K562 (cell line): Measurements from ENCODE around the gene SYNPO. TPM values are rescaled to one million over a fixed set of nuclear protein-coding genes. Genes with fewer than 3 reads are reported as not detected.

Source experiments
- ARID1B ChIP-seq: fragments of 450-650 bp; IDR thresholded peaks from 2 replicates; pipeline ENCODE4 v1.6.1; 2016; ENCODE audit warnings: antibody characterized with exemption, mild to moderate bottlenecking, inconsistent platforms
- ATF1 ChIP-seq, 2 experiments: fragments of 450-650 bp in 1 of 2; IDR thresholded peaks; 2 replicates each; pipeline ENCODE4 v1.6.1; 2016; ENCODE audit warnings: missing compliant biosample characterization in 1 of 2, missing genetic modification characterization in 1 of 2
- ATF7 ChIP-seq: fragments of 450-650 bp; IDR thresholded peaks from 2 replicates; pipeline ENCODE4 v1.7.1; 2014; ENCODE audit warnings: mild to moderate bottlenecking, moderate library complexity
- BHLHE40 ChIP-seq: IDR thresholded peaks from 2 replicates; pipeline ENCODE4 v1.6.1; 2011; ENCODE audit warnings: low read length, improper control_type of control experiment
- CREBBP ChIP-seq: IDR thresholded peaks from one replicate; pipeline ENCODE4 v1.6.1; 2012; ENCODE audit warnings: low read depth, mild to moderate bottlenecking, control low read depth, inconsistent platforms, low read length
- DDX20 ChIP-seq: fragments of 450-650 bp; IDR thresholded peaks from 2 replicates; pipeline ENCODE4 v1.6.1; 2016; ENCODE audit warnings: missing genetic modification characterization, low read depth, mild to moderate bottlenecking, missing compliant biosample characterization, moderate library complexity
- DMBX1 ChIP-seq: fragments of 250-450 bp; sonication (Bioruptor Pico); IDR thresholded peaks from 2 replicates; pipeline ENCODE4 v1.8.0; 2022; ENCODE audit warnings: inconsistent platforms, mild to moderate bottlenecking, moderate library complexity, borderline replicate concordance
- ETV1 ChIP-seq: fragments of 450-650 bp; conservative IDR thresholded peaks from 2 replicates; pipeline ENCODE4 v1.6.1; 2016; ENCODE audit warnings: missing genetic modification characterization, control low read depth, low read depth, missing compliant biosample characterization
- GABPA ChIP-seq: fragments of 200-800 bp; sonication (Bioruptor generic); conservative IDR thresholded peaks from 2 replicates; pipeline ENCODE4 v1.6.1; 2016; ENCODE audit warnings: low read depth, missing genetic modification characterization, missing compliant biosample characterization
- HIVEP1 ChIP-seq: fragments of 250-450 bp; sonication (Bioruptor Pico); IDR thresholded peaks from 2 replicates; pipeline ENCODE4 v1.4.0; 2020; ENCODE audit warnings: mild to moderate bottlenecking
- HSF4 ChIP-seq: fragments of 250-450 bp; sonication (Bioruptor Pico); IDR thresholded peaks from 2 replicates; pipeline ENCODE4 v2.1.2; 2022; ENCODE audit warnings: mild to moderate bottlenecking, moderate library complexity, borderline replicate concordance
- JUN ChIP-seq, 2 experiments: sonication (generic) in 1 of 2; formaldehyde crosslinking in 1 of 2; IDR thresholded peaks; 2 replicates each; pipeline versions ENCODE4 v1.6.1 to v1.8.0; 2012 to 2022; ENCODE audit warnings: borderline replicate concordance in 2 of 2, mild to moderate bottlenecking in 2 of 2, improper control_type of control experiment in 1 of 2, low read depth in 1 of 2, low read length in 1 of 2, missing genetic modification reagents in 1 of 2
- MAZ ChIP-seq, 2 experiments: fragments of 450-650 bp in 1 of 2; sonication (generic) in 1 of 2; formaldehyde crosslinking; IDR thresholded peaks in 1 of 2; conservative IDR thresholded peaks in 1 of 2; 2 replicates each; pipeline versions ENCODE4 v1.4.0 to v1.5.0; 2020; ENCODE audit warnings: mild to moderate bottlenecking in 1 of 2, missing genetic modification reagents in 1 of 2
- NR2C1 ChIP-seq, 2 experiments: fragments of 450-650 bp; IDR thresholded peaks; 2 replicates each; pipeline ENCODE4 v1.6.1; 2017; ENCODE audit warnings: mild to moderate bottlenecking in 2 of 2, antibody characterized with exemption in 1 of 2, inconsistent platforms in 1 of 2, missing compliant biosample characterization in 1 of 2, missing genetic modification characterization in 1 of 2
- NR2C2 ChIP-seq, 2 experiments: fragments of 200-800 bp in 1 of 2; sonication (Bioruptor generic) in 1 of 2; sonication (generic) in 1 of 2; formaldehyde crosslinking in 1 of 2; IDR thresholded peaks; 2 replicates each; pipeline versions ENCODE4 v1.6.1 to v1.8.0; 2016 to 2022; ENCODE audit warnings: mild to moderate bottlenecking in 1 of 2, missing compliant biosample characterization in 1 of 2, missing genetic modification characterization in 1 of 2, missing genetic modification reagents in 1 of 2
- NR2F6 ChIP-seq: fragments of 450-650 bp; formaldehyde crosslinking; IDR thresholded peaks from 2 replicates; pipeline ENCODE4 v1.4.0; 2020; ENCODE audit warnings: mild to moderate bottlenecking
- NR3C1 ChIP-seq: sonication (generic); formaldehyde crosslinking; IDR thresholded peaks from 2 replicates; pipeline ENCODE4 v1.8.1; 2022; ENCODE audit warnings: missing genetic modification reagents
- POLR2AphosphoS5 ChIP-seq: IDR thresholded peaks from 2 replicates; pipeline ENCODE4 v1.6.1; 2011; ENCODE audit warnings: mild to moderate bottlenecking, low read depth, low read length, moderate library complexity; ENCODE audit not compliant: control insufficient read depth, insufficient read depth
- RBM14 ChIP-seq: fragments of 200-400 bp; formaldehyde crosslinking; IDR thresholded peaks from 2 replicates; pipeline ENCODE4 v1.6.1; 2018; ENCODE audit warnings: low read depth, mild to moderate bottlenecking, low read length, moderate library complexity, borderline replicate concordance; ENCODE audit not compliant: insufficient read depth
- SMC3 ChIP-seq: conservative IDR thresholded peaks from 2 replicates; pipeline ENCODE4 v1.6.1; 2011; ENCODE audit warnings: low read depth, low read length, improper control_type of control experiment; ENCODE audit not compliant: insufficient read depth
- SOX6 ChIP-seq: fragments of 450-650 bp; IDR thresholded peaks from 2 replicates; pipeline ENCODE4 v1.6.1; 2014; ENCODE audit warnings: mild to moderate bottlenecking
- STAT5A ChIP-seq: IDR thresholded peaks from 2 replicates; pipeline ENCODE4 v1.6.1; 2012; ENCODE audit warnings: low read length, inconsistent platforms, borderline replicate concordance
- TFAP4 ChIP-seq: sonication (generic); formaldehyde crosslinking; IDR thresholded peaks from 2 replicates; pipeline ENCODE4 v1.8.0; 2022; ENCODE audit warnings: missing genetic modification reagents, mild to moderate bottlenecking, moderate library complexity, borderline replicate concordance
- ZBTB49 ChIP-seq: sonication (generic); formaldehyde crosslinking; IDR thresholded peaks from 2 replicates; pipeline ENCODE4 v1.8.0; 2022; ENCODE audit warnings: missing genetic modification reagents, mild to moderate bottlenecking, borderline replicate concordance
- ZKSCAN1 ChIP-seq: fragments of 150-350 bp; IDR thresholded peaks from 2 replicates; pipeline ENCODE4 v1.6.1; 2016; ENCODE audit warnings: low read depth, low read length
- ZNF232 ChIP-seq: sonication (generic); formaldehyde crosslinking; IDR thresholded peaks from 2 replicates; pipeline ENCODE4 v1.8.0; 2022; ENCODE audit warnings: mild to moderate bottlenecking, missing genetic modification reagents
- polyA plus RNA-seq, 8 experiments: library from polyadenylated mRNA; depleted of rRNA in 4 of 8; stranded (reverse) in 5 of 8; unstranded in 3 of 8; fragments of >200 nt; fragmentation: Nextera tagmentation in 2 of 8; fragmentation: Illumina TruSeq in 1 of 8; extraction: Ambion mirVana in 2 of 8; extraction: Trizol in 1 of 8; gene quantifications; 2 replicates each; pipeline versions ENCODE4 v1.2.1 to v1.2.3, GENCODE V29; 2011 to 2014; ENCODE audit warnings: inconsistent platforms in 1 of 8, missing spikeins in 1 of 8
- total RNA-seq, 7 experiments: library from RNA; depleted of rRNA in 6 of 7; stranded (reverse); fragments of >200 nt in 6 of 7; fragmentation: Illumina TruSeq in 2 of 7; extraction: Trizol in 2 of 7; gene quantifications; 2 replicates each; pipeline versions ENCODE4 v1.2.1 to v1.2.3, GENCODE V29; 2011 to 2021; ENCODE audit warnings: low replicate concordance in 1 of 7

Gene SYNPO
- total and polyA plus RNA-seq, 9 of the 15 experiments (the other 6 are each of a cell fraction or from before 2014, with no cell fraction given): 0.01 to 0.31 (median 0.03) TPM; not detected in 4

- TF ChIP-seq TFAP4 (CRISPR knock-in tag) (peak; percentile 57; the same call in 1 of the 2 replicates), SMC3 (no peak), NR3C1 (CRISPR knock-in tag) (no peak), NR2C2 (CRISPR knock-in tag; IDR thresholded peaks at IDR 0.05) (no peak), NR2C2 (tag; IDR thresholded peaks at IDR 0.05) (peak; percentile 82), CREBBP (no peak), MAZ (CRISPR knock-in tag; conservative IDR thresholded peaks at IDR 0.05 in 1 of 2, IDR thresholded peaks at IDR 0.05 in 1 of 2) (peak in 1 of 2 experiments; percentile 23; a peak in 1 of 4 replicates), NR2F6 (no peak), ZBTB49 (no peak), SOX6 (no peak), BHLHE40 (peak; percentile 35; the same call in 1 of the 2 replicates), ZNF232 (no peak), STAT5A (peak; percentile 59; the same call in 1 of the 2 replicates), NR2C1 (IDR thresholded peaks at IDR 0.05) (peak; percentile 63), NR2C1 (tag; IDR thresholded peaks at IDR 0.05) (peak; percentile 67), ATF1 (CRISPR knock-in tag; IDR thresholded peaks at IDR 0.05) (no peak), ATF1 (tag; IDR thresholded peaks at IDR 0.05) (no peak), DDX20 (tag) (no peak), HIVEP1 (CRISPR knock-in tag) (no peak), ETV1 (no peak), JUN (IDR thresholded peaks at IDR 0.05; ENCODE audit: borderline replicate concordance, low read depth, low read length) (no peak), JUN (CRISPR knock-in tag; IDR thresholded peaks at IDR 0.05; ENCODE audit: borderline replicate concordance) (no peak), POLR2AphosphoS5 (peak; percentile 72; the same call in 1 of the 2 replicates), ATF7 (no peak), ZKSCAN1 (peak; percentile 42; the same call in 1 of the 2 replicates), RBM14 (no peak), GABPA (tag) (no peak), ARID1B (peak; percentile 70), DMBX1 (CRISPR knock-in tag) (no peak), HSF4 (CRISPR knock-in tag) (no peak)
Observed at GRCh38 chr5:150616024-150616470, 24.4 kb upstream of the SYNPO start (continued).
